Stimulated activated CD8-positive, alpha-beta memory T cell treated with anti-CD3 and anti-CD28 coated beads, Interleukin-15, amount 100 ng/mL, for 4 hours (primary cell): ENCODE data around the gene CELF2.

Experiments used
- DNase-seq, 2 donors: peaks; one replicate each; pipeline ENCODE4 v3.0.0-alpha.2; 2020; ENCODE audit warnings: low read depth in 2 of 2

CELF2 gene

DNA sequence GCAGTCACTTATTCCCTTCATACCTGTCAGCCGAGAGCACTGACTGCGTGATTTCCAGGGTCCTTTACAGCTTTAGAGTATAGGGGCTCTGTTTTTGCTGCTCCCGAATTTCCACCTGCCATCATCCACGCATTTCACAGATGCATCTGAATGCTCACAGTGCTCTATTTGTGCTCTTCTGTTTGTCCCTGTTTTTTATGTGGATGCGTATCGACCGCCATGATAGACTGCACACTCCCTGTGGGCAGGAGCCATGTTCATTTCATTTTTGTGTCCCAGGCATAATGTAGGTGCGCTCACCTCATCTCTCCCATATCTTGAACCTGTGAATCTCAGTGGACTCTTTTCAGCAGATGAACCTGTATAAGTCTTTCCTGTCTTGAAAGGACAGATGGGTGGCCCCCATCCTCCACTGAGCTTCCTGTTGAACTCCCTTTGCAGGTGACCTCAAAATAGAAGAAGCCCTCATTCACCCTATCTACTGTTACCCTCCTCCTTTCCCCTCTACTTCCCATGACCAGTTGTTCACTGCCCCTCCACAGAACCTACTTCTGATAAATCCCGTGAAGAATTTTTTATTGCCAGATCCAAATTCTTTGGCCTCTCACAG is 228.4 kb downstream of the CELF2 start:
- no peak for DNase-seq

DNA sequence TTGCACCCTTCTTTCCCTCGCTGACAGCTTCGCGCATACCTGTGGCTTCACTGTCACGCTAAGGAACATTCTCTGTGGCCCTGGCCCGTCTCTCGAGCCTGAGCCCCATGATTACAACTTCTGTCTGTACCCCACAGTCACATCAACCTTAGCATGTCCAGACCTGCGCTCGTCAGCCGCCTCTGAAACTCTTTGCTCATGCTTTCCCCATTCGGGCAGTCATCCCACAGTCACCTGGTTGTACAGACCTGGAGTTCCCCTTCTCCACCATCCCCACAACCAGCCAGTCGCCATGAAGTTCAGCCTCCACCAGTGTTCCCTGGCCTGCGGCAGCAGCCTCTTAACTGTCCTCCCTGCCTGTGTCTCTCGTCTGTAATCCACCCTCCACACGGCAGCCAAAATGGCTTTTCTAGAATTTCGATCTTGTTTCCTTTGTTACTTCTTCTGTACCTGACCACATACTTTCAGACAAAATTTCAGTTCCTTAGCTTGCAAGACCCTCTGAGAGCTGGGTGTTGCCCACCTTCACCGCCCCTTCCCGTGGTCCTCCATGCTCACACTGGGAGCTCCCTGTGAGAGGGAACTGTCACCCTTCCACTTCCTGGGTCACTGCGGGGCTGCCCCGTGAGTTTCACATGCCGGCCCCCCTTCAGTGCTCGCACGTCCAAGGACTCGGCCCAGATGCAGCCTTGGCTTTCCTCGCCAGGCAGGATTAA is 229.2 kb downstream of the CELF2 start:
- no peak for DNase-seq

DNA sequence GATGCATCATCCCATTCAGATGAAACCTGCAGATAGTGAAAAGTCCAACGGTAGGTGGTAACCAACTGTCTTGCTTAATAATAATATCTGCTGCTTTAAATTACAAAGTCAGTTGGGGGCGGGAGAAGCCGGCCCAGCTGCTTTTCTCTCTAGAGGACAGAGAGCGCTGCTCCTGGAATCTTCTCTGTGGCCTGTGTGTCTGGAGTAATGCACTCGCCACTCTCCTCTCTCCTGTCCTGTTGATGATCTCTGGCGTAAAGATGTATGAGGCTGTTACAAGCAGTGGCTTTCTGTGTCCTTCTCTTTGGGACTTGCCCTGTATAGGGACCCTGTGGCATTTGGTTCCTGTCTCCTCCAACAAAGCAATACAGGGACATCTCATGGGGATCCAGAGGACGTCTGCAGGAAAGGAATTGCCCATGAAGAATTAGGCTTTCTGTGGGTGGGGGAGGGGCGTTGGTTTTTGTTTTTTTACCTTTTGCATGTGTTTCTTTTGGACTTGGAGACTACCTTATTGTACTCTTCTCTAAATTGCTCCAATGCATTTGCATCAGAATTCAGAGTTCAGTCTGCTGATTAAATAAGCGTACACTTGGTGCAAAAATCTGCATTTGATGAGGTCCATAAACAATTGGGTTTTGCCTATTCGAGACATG is 231.6 kb downstream of the CELF2 start:
- no peak for DNase-seq

DNA sequence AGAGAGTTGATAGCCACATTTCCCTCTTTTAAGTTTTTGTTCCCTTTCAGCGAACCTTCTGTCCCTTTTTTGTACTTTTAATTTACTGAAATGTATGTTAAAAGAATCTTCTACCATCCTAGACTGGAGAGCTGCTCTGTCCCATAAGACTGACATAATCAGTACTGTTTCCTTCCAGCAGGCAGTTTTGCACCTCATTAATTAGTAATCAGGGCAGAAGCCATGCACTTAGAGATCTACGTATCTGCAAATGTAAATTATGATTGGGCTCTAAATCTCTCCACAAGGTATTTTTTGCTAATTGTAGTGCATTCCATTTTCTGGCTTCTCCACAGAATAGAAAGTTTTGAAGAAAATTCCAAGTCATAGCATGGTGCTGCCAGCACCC is 232.1 kb downstream of the CELF2 start:
- DNase-seq = no peak

DNA sequence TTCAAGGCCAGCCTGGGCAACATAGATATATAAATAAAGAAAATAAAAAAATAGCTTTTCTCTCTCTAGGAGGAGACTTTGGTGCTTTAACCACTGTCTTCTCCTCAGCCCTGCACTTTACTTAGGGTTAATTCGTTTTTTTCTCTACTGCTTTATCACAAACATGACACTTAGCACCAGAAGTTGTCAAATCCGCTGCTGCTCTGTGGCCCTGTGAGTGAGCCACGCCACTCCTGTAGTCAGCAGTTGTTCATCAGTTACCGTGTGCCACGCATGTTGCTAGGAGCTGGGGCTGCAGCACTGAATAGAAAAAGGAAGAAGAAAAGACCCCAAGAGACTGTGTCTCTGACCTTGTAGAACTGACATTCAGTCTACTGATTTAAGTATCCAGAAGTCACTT is 232.6 kb downstream of the CELF2 start:
- no peak for DNase-seq

DNA sequence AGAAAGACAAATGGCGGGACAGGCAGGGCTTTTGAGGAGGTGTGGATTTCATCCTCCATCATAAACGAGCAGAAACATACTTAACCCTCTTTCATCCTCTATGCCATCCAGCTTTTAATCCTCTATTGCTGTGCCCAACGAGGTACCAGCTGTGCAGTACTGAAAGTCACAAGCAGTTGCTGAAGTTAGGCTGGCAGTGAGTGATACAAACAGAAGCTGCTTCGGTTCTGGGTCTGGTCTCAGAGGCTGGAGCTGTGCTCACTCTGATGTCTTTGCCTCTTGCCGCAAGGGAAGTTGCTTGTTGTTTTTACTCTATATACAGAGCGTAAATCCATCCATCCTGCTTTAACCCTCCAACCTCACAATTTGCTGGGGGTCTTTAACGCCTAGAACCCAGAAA is 235.2 kb downstream of the CELF2 start:
- no peak for DNase-seq

DNA sequence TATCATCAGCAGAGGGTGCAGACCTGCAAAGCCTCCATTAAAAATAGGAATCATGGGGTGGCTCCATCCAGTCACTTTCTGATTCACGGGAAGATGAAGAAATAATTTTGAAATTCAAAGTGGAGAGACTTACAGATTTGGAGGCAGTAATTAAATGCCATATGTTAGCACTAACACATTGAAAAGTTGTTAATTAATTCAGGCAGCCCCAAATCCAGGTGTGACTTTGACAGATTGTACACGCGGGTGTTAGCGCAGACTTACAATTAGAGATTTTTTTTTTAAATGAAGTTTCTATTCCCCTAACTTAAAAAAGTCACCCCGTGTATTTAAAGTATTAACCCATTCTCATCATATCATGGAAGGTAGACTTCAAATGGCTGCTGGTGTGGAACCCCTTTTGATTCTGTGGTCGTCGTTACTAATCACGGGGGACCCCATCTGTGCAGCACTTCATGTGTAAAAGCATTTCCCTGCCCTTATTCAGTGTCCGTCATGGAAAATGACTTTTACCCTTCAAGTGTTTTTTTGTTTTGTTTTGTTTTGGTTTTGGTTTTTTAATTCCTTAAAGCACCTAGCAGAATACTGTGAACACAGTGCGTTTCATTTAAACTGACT is 235.8 kb downstream of the CELF2 start:
- no peak for DNase-seq

DNA sequence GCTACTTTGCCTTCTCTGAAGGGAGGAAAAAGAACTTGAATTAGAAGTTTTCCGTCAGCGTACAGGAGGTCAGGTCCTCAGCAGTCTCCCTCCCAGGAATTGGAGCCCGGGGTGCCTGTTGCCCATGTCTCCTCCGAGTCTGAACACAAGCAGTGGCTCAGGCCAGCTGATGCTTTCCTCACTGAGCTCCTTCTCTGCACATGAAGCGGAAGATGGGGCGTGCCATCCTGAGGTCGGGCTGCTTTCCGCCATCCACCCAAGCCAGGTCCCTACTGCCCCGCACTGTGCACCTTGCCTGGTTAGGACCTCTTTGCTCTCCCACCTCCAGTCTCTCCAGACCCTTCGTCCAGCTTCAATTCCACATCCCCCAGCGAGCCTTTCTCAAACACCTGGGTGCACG is 237.5 kb downstream of the CELF2 start:
- DNase-seq = no peak

DNA sequence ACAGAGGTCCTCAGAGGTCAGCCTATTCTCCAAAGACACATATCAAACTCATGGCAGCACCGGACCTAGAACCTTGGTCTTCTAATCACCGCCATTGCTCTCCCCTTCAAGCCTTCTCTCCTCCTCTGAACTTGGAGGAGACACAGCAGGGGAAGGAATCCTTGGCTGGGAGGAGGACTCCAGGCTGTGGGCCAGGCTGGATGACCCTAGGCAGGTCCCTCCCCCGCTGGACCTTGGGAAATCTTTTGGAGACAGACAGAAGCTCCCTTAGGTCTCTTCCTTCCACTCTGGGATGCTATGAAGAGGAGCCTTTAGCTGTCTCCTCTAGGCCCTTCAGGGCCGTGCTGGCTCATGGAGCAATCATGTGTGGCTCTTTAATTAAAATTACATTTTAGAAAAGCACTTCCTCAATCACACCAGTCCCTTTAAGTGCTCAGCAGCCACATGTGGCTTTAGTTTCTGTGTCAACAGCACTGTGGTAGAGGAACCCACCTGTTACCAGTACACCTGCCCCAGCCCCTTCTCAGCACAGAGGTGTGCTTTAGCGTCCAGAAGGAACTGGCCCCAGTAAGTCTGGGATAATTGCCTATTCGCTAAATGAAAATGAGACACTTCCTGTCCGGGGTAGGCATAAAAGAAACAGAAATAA is 238.2 kb downstream of the CELF2 start:
- no peak for DNase-seq

DNA sequence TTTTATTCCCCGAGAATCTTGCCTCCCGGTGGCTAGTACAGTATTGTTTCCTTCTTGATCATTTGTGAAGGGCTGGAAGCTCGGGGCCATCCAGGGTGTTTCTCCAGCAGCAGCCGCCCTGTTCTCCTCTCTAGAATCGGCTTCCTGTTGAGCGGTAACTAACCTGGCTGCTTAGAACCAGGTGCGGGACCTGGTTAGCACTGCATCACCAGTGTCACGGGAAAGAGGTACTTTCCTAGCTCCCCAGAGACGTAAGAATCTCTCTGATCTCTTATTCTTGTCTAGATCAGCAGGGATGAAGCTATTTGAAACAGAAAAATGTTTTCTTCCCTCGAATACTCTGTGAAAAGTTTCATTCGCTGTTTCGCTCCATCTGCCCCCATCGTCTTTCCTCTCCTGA is 239.2 kb downstream of the CELF2 start:
- no peak for DNase-seq

DNA sequence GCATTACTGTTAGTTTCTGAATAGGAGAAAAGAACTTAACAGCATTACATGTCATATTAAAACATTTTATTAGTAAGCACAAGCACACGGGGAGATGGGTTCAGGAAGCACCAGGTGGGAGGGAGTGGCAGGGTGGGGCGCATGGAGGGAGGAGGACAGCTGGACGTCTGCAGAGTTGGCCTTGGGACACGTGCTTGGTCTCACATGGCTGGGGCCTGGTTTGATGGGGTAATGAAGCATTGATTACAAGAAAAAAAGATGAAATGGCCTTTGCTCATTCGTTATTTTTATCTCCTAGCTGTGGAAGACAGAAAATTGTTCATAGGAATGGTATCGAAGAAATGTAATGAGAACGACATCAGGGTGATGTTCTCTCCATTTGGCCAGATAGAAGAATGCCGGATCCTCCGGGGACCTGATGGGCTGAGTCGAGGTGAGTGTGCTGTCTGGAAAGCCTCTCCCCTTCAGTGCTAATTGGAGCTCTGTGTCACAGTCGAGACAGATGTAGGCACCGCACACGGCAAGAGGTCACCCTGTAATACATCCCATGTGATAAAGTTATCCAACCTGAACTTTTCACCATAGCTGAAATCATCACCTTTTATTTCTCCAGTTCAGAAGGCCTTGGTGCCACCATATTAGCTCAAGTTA is 239.9 kb downstream of the CELF2 start:
- no peak for DNase-seq

DNA sequence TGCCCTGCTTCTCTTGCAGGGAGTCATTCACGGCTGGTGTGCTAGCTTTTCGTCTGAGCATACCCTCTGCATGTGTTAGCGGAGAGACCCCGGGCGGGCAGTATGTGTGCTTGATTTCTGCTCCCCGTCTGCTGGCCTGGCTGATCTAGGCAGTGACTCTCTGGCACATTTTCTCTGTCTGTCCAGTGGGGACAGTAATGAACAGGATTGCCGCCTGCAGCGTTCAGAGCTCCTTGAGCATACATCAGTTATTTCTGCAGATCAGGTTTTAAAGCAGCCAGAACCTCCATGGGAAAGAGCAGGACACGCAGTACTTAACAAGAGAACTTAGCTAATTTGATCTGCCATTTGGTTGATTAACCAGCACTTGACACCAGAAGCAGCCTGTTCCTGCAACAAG is 242.5 kb downstream of the CELF2 start:
- no peak for DNase-seq

DNA sequence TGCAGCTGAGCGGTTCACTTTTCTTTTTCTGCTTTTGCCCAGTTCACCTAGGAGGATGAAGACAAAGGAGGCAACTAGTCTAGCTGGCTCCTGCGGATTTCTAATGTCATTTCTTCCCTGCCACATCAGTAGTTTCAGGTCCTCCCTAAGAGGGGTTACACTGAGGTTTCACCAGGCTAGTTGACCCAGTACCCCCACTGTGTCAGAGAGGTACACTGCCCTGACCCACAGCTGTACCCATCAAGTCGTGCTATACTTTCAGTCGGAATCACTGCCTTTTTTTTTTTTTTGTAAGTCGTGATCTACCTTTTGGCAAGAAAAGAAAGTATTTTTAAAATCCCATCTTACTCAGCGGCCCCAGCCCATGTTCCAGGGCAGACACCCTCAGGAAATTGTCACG is 243.5 kb downstream of the CELF2 start:
- DNase-seq = no peak

DNA sequence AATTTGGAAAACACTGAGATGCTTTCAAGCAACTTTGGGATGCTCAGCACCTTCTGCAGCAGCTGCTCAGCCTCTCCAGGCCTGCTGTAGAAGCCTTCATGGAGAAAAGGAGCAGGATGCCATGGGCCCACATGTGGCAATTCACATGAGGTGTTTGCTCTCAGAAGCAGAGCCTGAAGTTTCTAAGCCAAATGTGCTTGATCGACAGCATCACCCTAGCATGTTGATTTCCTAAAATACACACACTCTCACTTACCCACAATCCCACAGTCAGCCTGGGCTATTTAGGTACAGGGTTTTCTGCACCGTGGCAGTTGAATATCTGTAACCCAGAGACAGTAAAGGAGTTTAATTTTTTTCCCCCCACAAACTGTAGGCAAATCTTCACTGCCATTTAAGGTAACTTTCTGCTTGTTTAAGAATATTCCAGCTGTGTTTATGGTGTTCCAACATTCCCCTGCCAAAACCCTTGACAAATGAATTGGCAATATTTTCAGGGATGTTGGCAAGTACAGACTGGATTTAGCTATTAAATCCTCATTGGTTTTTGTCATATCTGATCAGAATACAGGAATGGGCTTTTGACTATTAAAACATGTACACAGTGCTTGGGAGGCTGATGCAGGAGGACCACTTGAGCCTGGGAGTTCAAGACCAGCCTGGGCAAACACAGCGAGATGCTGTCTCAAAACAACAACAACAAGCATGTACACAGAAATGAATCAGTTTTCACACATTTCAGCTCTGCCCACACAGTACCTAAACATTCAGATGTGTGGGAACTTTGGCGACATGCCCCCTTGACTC is 244.2 kb downstream of the CELF2 start:
- no peak for DNase-seq

DNA sequence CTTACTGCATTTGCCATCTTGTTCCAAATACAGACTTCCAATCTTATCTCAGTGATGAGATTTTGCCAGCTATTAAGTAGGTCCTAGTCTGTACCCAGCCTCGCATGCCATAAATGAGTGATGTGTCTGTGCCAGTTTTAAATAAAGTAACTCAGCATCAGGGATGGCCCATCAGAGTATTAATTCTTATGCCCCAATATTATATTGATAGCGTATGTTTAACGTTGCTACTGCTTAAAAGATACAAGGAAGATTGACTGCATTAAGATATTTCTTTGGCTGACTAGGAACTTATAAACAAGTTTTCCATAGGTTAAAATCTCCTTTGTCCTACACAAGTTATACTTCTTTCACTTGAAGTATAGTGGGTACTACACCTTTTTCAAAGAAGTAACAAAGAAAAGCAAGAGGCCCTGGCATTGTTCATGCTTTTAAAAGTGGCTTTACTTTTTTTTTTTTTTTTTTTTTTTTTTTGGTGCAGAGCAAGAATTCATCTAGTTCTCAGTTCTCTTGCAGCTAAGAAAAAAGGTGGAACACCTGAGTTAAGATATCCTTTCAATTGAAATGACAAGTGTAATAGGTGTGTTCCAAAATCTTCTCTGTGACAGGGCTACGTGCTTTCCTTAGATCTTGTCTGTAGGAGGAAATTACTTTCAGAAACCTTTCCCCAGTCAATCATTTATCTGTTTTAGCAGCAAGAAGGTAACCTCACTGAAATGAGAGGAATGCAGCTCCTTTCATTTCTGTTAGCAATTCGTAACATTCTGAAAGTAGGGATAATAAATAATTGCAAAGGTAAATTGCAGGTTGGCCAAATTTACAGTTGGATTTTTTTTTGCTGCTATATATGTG is 245.0 kb downstream of the CELF2 start:
- DNase-seq = no peak

DNA sequence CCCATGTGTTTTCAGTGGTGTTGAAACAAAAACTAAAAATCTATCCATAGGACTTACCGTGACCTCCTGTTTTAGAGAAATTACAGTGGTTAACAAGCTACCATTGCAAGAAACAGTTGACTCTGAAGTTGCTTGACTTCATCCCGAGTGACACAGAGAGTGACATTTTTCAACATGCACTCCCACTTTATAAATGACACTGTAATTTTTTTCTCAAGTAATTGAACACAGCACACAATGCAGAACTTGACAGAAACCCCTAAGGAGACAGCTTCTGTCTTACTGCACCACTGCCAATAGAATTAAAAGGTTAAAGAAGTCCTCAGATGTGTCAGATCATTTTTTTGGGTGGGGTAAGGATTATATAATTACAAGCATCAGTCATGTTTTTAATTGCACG is 246.1 kb downstream of the CELF2 start:
- no peak for DNase-seq

DNA sequence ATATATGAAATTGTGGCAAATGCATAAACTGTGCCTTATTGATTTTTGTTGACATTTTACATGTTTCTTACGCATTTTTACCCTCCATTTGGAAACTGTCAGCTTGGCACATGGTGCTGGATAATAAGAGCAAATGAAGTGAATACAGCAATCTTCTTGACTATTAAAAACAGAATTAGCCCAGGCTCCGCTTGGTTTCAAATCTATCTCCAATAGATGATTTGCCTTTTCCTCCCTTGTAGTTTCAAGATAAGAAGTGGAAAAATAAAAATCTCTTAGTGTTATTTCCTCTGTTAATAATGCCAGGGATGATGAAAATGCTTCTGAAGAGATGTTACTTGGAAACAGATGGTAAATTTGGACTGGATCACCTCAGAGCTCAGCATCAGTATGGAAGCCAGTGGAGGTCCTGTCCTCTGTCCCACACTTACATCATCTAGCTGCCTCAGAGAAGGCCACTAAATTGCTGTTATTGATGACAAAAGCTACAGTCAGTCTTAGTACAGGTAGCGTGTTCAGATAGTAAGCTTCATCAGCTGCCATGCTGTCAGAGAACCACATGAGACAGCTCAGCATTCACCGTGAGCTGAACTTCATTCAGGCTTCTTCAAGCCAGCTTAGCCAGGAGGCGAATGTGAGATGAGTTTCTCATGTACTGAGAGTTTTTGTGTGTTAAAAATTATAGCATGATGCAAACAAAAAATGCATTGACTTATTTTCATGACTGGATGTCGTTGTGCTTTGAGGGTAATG is 246.8 kb downstream of the CELF2 start:
- no peak for DNase-seq

DNA sequence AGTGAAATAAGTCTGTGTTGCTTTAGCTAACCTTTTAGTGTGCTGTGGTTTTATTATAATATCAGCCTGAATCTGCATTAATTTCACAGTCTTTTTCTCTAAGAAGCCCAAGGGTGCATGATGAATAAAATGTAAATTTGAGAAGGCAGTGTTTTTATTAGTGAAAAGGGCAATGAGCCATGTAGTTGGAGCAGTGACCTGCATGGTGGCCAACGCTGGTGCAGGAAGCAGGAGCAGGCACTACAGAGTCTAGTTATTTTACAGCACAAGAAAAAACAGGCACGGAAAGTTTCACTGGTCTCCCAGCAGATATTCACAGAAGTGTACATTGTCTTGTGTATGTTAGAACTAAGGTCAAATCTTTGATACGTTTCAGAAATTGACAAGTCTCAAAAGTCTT is 247.8 kb downstream of the CELF2 start:
- no peak for DNase-seq

DNA sequence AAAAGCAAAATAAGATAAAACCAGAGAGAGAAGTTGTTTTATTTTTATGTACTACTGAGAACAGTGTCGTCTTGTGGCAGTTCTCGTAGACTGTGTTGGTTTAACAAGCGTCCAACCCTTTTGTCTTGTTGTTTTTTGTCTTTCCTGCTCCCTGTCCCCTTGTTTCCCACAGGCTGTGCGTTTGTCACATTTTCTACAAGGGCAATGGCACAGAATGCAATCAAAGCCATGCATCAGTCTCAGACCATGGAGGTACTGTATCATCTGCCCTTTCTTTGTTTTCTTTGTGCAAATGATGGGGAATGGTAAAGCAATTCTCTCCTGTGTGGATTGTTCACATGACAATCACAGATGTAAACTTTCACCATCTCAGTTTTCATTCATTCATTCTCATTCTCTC is 248.8 kb downstream of the CELF2 start:
- DNase-seq = no peak
